HFF-Myc (cell line): ENCODE data around the gene CUX1.
"Not testable (repeated sequence)": the region's sequence is repeated elsewhere in the genome, so short reads cannot be mapped to it uniquely, and the experiment has no call there.

Source experiments
- DNase-seq: peaks from one replicate; pipeline ENCODE4 v3.0.0-alpha.2; 2011; ENCODE audit warnings: low read depth; ENCODE audit errors: extremely low read depth
- H3K4me3 ChIP-seq: replicated peaks from 2 replicates; pipeline ENCODE4 v1.5.1; 2011; ENCODE audit warnings: low read depth, mild to moderate bottlenecking, control low read depth, low read length
- TF ChIP-seq, protein P1 (sequence below): IDR thresholded peaks from 2 replicates; pipeline ENCODE4 v1.5.1; 2012; ENCODE audit warnings: mild to moderate bottlenecking, low read depth, low read length, control low read depth; ENCODE audit errors: missing control alignments

The CUX1 gene

DNA sequence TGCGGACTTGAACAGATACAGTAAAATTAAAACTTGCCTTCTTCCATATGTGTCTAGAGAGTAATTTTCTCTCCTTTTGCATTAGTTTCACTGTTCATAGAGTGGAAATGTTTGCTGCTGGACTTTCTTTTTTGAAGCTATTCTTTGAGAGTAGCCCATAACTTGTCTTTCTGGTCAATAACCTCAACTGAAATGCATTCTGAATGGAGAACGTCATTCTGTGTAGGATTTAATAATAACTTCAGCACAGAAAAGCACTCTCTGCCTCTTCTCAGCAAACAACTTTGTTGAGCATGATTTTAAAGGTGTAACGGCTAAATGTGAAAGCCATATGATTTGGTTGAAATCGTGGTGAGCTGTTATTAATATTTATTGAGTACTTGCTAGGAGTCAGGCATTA is 111.8 kb downstream of the CUX1 start:
- TF ChIP-seq, protein P1, sequence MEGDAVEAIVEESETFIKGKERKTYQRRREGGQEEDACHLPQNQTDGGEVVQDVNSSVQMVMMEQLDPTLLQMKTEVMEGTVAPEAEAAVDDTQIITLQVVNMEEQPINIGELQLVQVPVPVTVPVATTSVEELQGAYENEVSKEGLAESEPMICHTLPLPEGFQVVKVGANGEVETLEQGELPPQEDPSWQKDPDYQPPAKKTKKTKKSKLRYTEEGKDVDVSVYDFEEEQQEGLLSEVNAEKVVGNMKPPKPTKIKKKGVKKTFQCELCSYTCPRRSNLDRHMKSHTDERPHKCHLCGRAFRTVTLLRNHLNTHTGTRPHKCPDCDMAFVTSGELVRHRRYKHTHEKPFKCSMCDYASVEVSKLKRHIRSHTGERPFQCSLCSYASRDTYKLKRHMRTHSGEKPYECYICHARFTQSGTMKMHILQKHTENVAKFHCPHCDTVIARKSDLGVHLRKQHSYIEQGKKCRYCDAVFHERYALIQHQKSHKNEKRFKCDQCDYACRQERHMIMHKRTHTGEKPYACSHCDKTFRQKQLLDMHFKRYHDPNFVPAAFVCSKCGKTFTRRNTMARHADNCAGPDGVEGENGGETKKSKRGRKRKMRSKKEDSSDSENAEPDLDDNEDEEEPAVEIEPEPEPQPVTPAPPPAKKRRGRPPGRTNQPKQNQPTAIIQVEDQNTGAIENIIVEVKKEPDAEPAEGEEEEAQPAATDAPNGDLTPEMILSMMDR, result no peak
- no peak for DNase-seq
- no peak overlapping the region for H3K4me3 ChIP-seq

DNA sequence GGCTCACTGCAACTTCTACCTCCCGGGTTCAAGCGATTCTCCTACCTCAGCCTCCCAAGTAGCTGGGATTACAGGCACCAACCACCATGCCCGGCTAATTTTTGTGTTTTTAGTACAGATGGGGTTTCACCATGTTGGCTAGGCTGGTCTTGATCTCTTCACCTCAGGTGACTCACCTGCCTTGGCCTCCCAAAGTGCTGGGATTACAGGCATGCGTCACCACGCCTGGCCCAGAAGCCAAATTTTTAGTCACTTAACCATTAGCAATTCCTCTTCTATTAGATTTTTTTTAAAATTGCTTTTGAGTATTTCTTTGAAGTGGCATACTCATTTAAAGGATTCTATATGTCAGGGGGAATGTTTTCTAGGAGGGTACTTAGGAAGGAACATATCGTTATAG is 112.5 kb downstream of the CUX1 start:
- H3K4me3 ChIP-seq, DNase-seq: not testable (repeated sequence)

DNA sequence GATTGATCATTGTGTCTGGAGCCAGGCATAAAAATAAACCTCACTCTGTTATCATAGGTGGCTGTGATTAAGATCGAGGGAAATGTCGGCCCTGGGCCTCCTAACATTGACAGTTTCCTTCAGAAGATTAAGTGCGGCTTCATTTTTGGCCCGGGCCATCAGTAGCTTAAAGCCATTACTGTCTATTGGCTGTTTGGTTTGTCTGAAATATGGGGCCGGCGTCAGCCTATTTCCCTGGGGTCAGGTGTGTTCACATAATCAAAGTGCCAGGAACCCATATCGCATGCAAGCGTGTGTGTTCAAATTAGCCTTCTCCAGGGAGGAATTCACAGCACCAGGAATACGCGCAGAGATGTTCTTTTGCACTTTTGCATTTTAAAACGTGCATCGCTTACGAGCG is 114.7 kb downstream of the CUX1 start:
- no peak overlapping the region for H3K4me3 ChIP-seq
- DNase-seq, result no peak
- TF ChIP-seq, protein P1, result no peak

- no peak overlapping the region for H3K4me3 ChIP-seq
- TF ChIP-seq, protein P1, result no peak
- no peak for DNase-seq
Observed at GRCh38 chr7:101933028-101933427, 115.6 kb downstream of the CUX1 start.

DNA sequence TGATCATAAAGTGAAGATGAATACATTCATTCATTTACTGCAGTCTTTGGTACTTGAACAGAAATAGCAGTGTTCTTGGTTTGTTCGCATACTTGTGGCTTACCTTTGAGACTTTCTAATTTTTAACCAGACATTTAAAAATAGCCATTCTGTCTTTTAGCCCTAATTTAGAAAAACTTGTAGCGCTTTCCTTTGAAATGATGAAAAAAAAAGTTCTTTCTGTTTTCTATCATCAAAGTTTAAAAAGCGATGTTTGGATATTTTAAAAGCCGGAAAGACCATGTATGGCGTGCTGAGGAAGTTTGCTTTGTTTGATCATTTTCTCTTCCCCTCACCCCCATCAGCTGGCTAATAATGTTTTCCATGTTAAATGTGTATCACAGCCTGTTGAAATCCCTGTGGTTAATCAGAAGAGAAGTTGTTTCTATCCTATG is 116.3 kb downstream of the CUX1 start:
- no peak overlapping the region for H3K4me3 ChIP-seq
- no peak for DNase-seq
- TF ChIP-seq, protein P1, result no peak

- no peak overlapping the region for H3K4me3 ChIP-seq
- DNase-seq, result no peak
- TF ChIP-seq, protein P1, result no peak
Observed at GRCh38 chr7:101934618-101935017, 117.2 kb downstream of the CUX1 start.

DNA sequence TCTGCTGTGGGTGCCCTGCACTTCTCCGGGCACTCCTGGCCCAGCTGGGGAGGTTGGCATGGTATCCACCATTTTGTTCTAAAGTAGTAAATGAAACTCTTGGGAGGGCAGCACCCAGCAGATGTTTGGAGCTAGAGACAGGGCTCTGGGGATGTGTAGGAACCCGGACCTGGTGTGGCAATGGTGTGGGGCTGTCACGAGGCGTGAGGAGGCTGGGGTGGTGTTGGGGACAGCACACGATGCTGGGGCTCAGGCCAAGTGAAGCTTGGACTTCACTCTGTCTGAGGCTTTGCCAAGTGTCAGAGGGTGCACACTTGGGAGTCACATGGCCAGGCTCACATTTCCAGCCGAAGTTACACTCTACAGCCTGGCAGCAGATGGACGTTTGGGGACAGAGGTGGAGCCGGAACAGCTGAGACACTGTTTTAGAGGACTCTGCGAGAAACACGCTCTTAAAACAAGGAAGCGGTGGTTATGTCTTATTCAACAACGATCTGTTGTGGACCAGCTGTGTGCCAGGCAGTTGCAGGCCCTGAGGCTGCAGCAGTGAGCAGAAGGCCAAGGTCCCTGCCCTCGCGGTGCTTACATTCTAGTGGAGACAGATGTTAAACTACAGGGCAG is 118.2 kb downstream of the CUX1 start:
- H3K4me3 ChIP-seq, result no peak overlapping the region
- TF ChIP-seq, protein P1, result no peak

More for the DNA sequence above, 118.2 kb downstream of the CUX1 start:
- no peak for DNase-seq
